IMR-90 (cell line): Measurements from ENCODE around the gene SRBD1. TPM values are rescaled to one million over a fixed set of nuclear protein-coding genes. Genes with fewer than 3 reads are reported as not detected.

Experiments
- ATAC-seq: fragments of 200-7000 bp; cut with Tn5 transposase; 2 replicates; pipeline ENCODE4 v1.9.1; 2020; ENCODE audit warnings: low read depth, mild to moderate bottlenecking, moderate library complexity
- BruUV-seq: library from RNA; stranded (reverse); fragments of 400-500 nt; replicated peaks from 2 replicates; lab custom pipeline; 2021; lab: Mats Ljungman, UMichigan
- CTCF ChIA-PET: fragments of 300-600 bp; formaldehyde crosslinking; extraction: SDS; loops from one replicate; lab custom pipeline; 2021; ENCODE audit warnings: antibody characterized with exemption; lab: Yijun Ruan, JAX
- POLR2A ChIA-PET: fragments of 300-600 bp; sonication (Branson Sonifier 250); formaldehyde crosslinking; loops from one replicate; lab custom pipeline; 2022; ENCODE audit warnings: antibody characterized with exemption; ENCODE audit not compliant: unreplicated experiment; lab: Charles Lee
- DNase-seq: peaks from one replicate; pipeline ENCODE4 v3.0.0; 2013
- H2AFZ ChIP-seq: replicated peaks from 2 replicates; pipeline ENCODE3; 2013; ENCODE audit warnings: low read length, mild to moderate bottlenecking; ENCODE audit not compliant: poor library complexity
- H2AK5ac ChIP-seq: 2 replicates; pipeline ENCODE4 v1.6.1; 2013; ENCODE audit warnings: low read depth, low read length, inconsistent platforms
- H2AK9ac ChIP-seq: replicated peaks from 2 replicates; pipeline ENCODE3; 2013; ENCODE audit warnings: mild to moderate bottlenecking, low read depth, low read length, moderate library complexity; ENCODE audit not compliant: poor library complexity
- H2BK120ac ChIP-seq: 2 replicates; pipeline ENCODE4 v1.6.1; 2013; ENCODE audit warnings: low read depth, low read length, inconsistent platforms
- H2BK15ac ChIP-seq: 3 replicates; pipeline ENCODE4 v1.6.1; 2013; ENCODE audit warnings: low read depth, low read length, inconsistent platforms
- H2BK20ac ChIP-seq: 2 replicates; pipeline ENCODE4 v1.6.1; 2013; ENCODE audit warnings: low read depth, mild to moderate bottlenecking, inconsistent platforms, low read length, moderate library complexity
- H2BK5ac ChIP-seq: 2 replicates; pipeline ENCODE4 v1.6.1; 2013; ENCODE audit warnings: mild to moderate bottlenecking, low read depth, low read length, inconsistent platforms; ENCODE audit not compliant: poor library complexity, severe bottlenecking
- H3K14ac ChIP-seq: replicated peaks from 2 replicates; pipeline ENCODE4 v1.6.1; 2013; ENCODE audit warnings: low read depth, low read length, inconsistent platforms
- H3K18ac ChIP-seq: 2 replicates; pipeline ENCODE4 v1.6.1; 2013; ENCODE audit warnings: low read depth, low read length, control low read depth
- H3K23ac ChIP-seq: 2 replicates; pipeline ENCODE4 v1.6.1; 2013; ENCODE audit warnings: low read depth, low read length, inconsistent platforms
- H3K27ac ChIP-seq: 2 replicates; pipeline ENCODE4 v1.5.1; 2013; ENCODE audit warnings: mild to moderate bottlenecking, control low read depth, low read length; ENCODE audit not compliant: insufficient read depth
- H3K27me3 ChIP-seq: 2 replicates; pipeline ENCODE4 v1.6.1; 2013; ENCODE audit warnings: low read length; ENCODE audit not compliant: control insufficient read depth, insufficient read depth
- H3K36me3 ChIP-seq: 2 replicates; pipeline ENCODE4 v1.6.1; 2013; ENCODE audit warnings: low read length, mixed read lengths; ENCODE audit not compliant: control insufficient read depth, insufficient read depth
- H3K4ac ChIP-seq: 2 replicates; pipeline ENCODE4 v1.6.1; 2013; ENCODE audit warnings: low read depth, low read length, inconsistent platforms
- H3K4me1 ChIP-seq: 2 replicates; pipeline ENCODE4 v1.6.1; 2013; ENCODE audit warnings: low read length, mixed read lengths; ENCODE audit not compliant: control insufficient read depth, insufficient read depth
- H3K4me2 ChIP-seq: 2 replicates; pipeline ENCODE4 v1.6.1; 2013; ENCODE audit warnings: low read depth, mild to moderate bottlenecking, control low read depth, low read length, moderate library complexity
- H3K4me3 ChIP-seq: 2 replicates; pipeline ENCODE4 v1.5.1; 2013; ENCODE audit warnings: low read depth, mild to moderate bottlenecking, control low read depth, low read length, moderate library complexity; ENCODE audit not compliant: insufficient read depth
- H3K56ac ChIP-seq: 2 replicates; pipeline ENCODE4 v1.6.1; 2013; ENCODE audit warnings: low read length, inconsistent platforms; ENCODE audit not compliant: insufficient read depth; ENCODE audit errors: extremely low read depth
- H3K79me1 ChIP-seq, 2 experiments: 2 replicates each; pipeline ENCODE4 v1.6.1; 2013; ENCODE audit warnings: low read length in 2 of 2, inconsistent platforms in 1 of 2, low read depth in 1 of 2
- H3K9ac ChIP-seq: 2 replicates; pipeline ENCODE4 v1.6.1; 2013; ENCODE audit warnings: low read depth, low read length, control low read depth
- H3K9me1 ChIP-seq: 2 replicates; pipeline ENCODE4 v1.6.1; 2013; ENCODE audit warnings: low read length, inconsistent platforms; ENCODE audit not compliant: insufficient read depth
- H3K9me3 ChIP-seq: 2 replicates; pipeline ENCODE4 v1.6.1; 2013; ENCODE audit warnings: low read length; ENCODE audit not compliant: control insufficient read depth, insufficient read depth
- H4K20me1 ChIP-seq: 2 replicates; pipeline ENCODE4 v1.6.1; 2013; ENCODE audit warnings: low read length, inconsistent platforms; ENCODE audit not compliant: insufficient read depth
- H4K5ac ChIP-seq: 2 replicates; pipeline ENCODE4 v1.6.1; 2013; ENCODE audit warnings: mild to moderate bottlenecking, low read depth, low read length, control low read depth
- H4K8ac ChIP-seq, 2 experiments: 2 replicates each; pipeline ENCODE4 v1.6.1; 2013; ENCODE audit warnings: low read depth in 2 of 2, low read length in 2 of 2, control low read depth in 1 of 2, inconsistent platforms in 1 of 2
- H4K91ac ChIP-seq: 2 replicates; pipeline ENCODE4 v1.6.1; 2013; ENCODE audit warnings: low read depth, low read length, inconsistent platforms; ENCODE audit not compliant: insufficient read depth
- MXI1 ChIP-seq: IDR thresholded peaks from 2 replicates; pipeline ENCODE4 v1.6.1; 2012; ENCODE audit warnings: low read depth, mild to moderate bottlenecking, low read length, moderate library complexity, borderline replicate concordance
- NFE2L2 ChIP-seq: fragments of 150-350 bp; IDR thresholded peaks from 2 replicates; pipeline ENCODE4 v1.6.1; 2016; ENCODE audit warnings: low read depth, mild to moderate bottlenecking, low read length
- WGBS, 2 experiments: methylation state at CpG; one replicate each; pipeline versions ENCODE4 v1.1.5 to v1.1.7; 2013; ENCODE audit warnings: missing lambda C conversion rate in 2 of 2; ENCODE audit not compliant: insufficient read length in 1 of 2; ENCODE audit errors: extremely low coverage in 2 of 2; 5-methylcytosine and 5-hydroxymethylcytosine counted together
- dilution Hi-C: fragments of 300-500 bp; cut with HindIII; formaldehyde crosslinking; loops from one replicate; pipeline ENCODE4 v1.14.3; 2018; ENCODE audit warnings: low sequenced_read_pairs; ENCODE audit not compliant: unreplicated experiment
- in situ Hi-C: fragments of 300-500 bp; cut with MboI; formaldehyde crosslinking; loops from 3 replicates; pipeline ENCODE4 v1.14.3; 2019; ENCODE audit warnings: low sequenced_read_pairs, inconsistent platforms, mixed read lengths
- intact Hi-C: fragments of 100-400 bp; cut with micrococcal nuclease; formaldehyde crosslinking; loops from 2 replicates; pipeline ENCODE4 v1.10.0; 2022
- polyA plus RNA-seq, 3 experiments: library from polyadenylated mRNA; depleted of rRNA; stranded (reverse); fragments of >200 nt; gene quantifications; 2 replicates each; pipeline ENCODE4 v1.2.3, GENCODE V29; 2012; ENCODE audit warnings: low replicate concordance in 1 of 3
- total RNA-seq: library from RNA; depleted of rRNA; stranded (reverse); fragments of >200 nt; gene quantifications from 2 replicates; pipeline ENCODE4 v1.2.3, GENCODE V29; 2012

Gene SRBD1
- total and polyA plus RNA-seq, 2 of the 4 experiments (the other 2 are of a cell fraction) = 3.5 to 14.7 TPM

DNA sequence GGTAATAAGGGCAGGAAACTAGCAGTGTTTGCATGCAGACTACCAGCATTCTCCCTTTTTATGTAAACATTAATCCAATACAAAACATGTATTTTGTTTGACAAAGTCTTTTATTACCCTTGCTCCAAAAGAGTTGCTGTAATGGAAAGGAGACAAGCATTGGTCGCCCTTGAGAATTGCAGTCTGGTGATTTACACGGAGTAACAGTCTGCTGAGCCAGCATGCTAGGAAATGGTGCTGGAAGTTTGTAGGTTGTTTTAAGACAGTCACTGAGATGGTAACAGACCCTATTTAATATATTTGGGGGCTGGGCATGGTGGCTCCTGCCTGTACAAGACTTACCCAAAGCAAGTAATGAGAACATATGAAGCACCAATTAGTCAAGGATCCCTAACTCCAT is 37.6 kb upstream of the SRBD1 start:
- intact Hi-C loops = no loop called here
- H3K79me1 ChIP-seq = peaks cover 10 to 23% of the 10 kb centered on the region in 2 experiments
- POLR2A ChIA-PET = no interaction called here

More for the DNA sequence above, 37.6 kb upstream of the SRBD1 start:
- TF ChIP-seq MXI1 (no peak), NFE2L2 (no peak)
- H3K56ac ChIP-seq = no peak overlapping the region
- H2BK15ac ChIP-seq = no peak overlapping the region
- H2BK120ac ChIP-seq = no peak overlapping the region
- no peak overlapping the region for H3K14ac ChIP-seq
- peaks cover 4% of the 10 kb centered on the region for H3K4me1 ChIP-seq
- no peaks in the 10 kb centered on the region for H3K9me1 ChIP-seq
- ATAC-seq (no peak), DNase-seq (no peak)
- dilution Hi-C loops (loop anchor here (25.0 kb wide), 1 partner anchor 289 kb away; no protein-coding TSS in a partner anchor), in situ Hi-C loops (loop anchor here (5.0 to 25.0 kb wide), 3 partner anchors 129 to 664 kb away; no protein-coding TSS in a partner anchor)
- BruUV-seq = no TSS peak
- no peak overlapping the region for H2AFZ ChIP-seq
- no peak overlapping the region for H4K8ac ChIP-seq
- H2BK20ac ChIP-seq = no peak overlapping the region
- no CpG with 5 or more reads among the region's 2 CpGs for WGBS, 2 experiments
- no peak overlapping the region for H2AK5ac ChIP-seq
- H3K9me3 ChIP-seq = no peaks in the 10 kb centered on the region
- no peak overlapping the region; the same call in 1 of the 2 replicates for H3K4me2 ChIP-seq
- no peak overlapping the region for H3K4ac ChIP-seq
- no peak overlapping the region for H4K91ac ChIP-seq
- H2BK5ac ChIP-seq = no peak overlapping the region
- no peak overlapping the region for H3K18ac ChIP-seq
- no peak overlapping the region for H3K27ac ChIP-seq
- peaks cover 8% of the 10 kb centered on the region; the same call in 1 of the 2 replicates for H4K20me1 ChIP-seq
- no peak overlapping the region for H3K23ac ChIP-seq
- no peaks in the 10 kb centered on the region for H3K27me3 ChIP-seq
- H3K36me3 ChIP-seq = no peaks in the 10 kb centered on the region
- H4K5ac ChIP-seq = no peak overlapping the region
- H3K9ac ChIP-seq = no peak overlapping the region
- H3K4me3 ChIP-seq = no peak overlapping the region
- CTCF ChIA-PET = no interaction called here
- no peak overlapping the region for H2AK9ac ChIP-seq
